C1 segment of cervical spinal cord (tissue), 14 donors: ENCODE data around the gene RASGEF1C.

Source experiments
- DNase-seq, 14 donors: peaks; one replicate each; lab custom pipeline; 2025; lab: John Stamatoyannopoulos, UW

The RASGEF1C gene

GRCh38 chr5:180209137-180209581, at the start of gene RASGEF1C:
TSS of gene RASGEF1C (minus strand) at chr5:180209211. CDS start at chr5:180138052, 71,159 bp downstream.
- peak in 6 of 14 donors; percentile 23 to 78 (median 38) for DNase-seq

GRCh38 chr5:180253036-180253824, 44.2 kb upstream of the RASGEF1C start:
- DNase-seq = no peak

GRCh38 chr5:180251887-180252286, 42.9 kb upstream of the RASGEF1C start:
- no peak for DNase-seq

GRCh38 chr5:180251141-180251540, 42.1 kb upstream of the RASGEF1C start:
- peak in 4 of 14 donors; percentile 2 to 96 (median 37) for DNase-seq

GRCh38 chr5:180250329-180250728, 41.3 kb upstream of the RASGEF1C start:
- DNase-seq = no peak

GRCh38 chr5:180241600-180241999, 32.6 kb upstream of the RASGEF1C start:
- DNase-seq = no peak

GRCh38 chr5:180238631-180239030, 29.6 kb upstream of the RASGEF1C start:
- DNase-seq = no peak

- no peak for DNase-seq
These were observed 26.8 kb upstream of the RASGEF1C start for GRCh38 chr5:180235846-180236245.

GRCh38 chr5:180235077-180235476, 26.1 kb upstream of the RASGEF1C start:
- no peak for DNase-seq

- DNase-seq = no peak
These were observed 25.3 kb upstream of the RASGEF1C start for GRCh38 chr5:180234271-180234670.

GRCh38 chr5:180233729-180234128, 24.7 kb upstream of the RASGEF1C start:
- DNase-seq = no peak

- no peak for DNase-seq
These were observed 21.0 kb upstream of the RASGEF1C start for GRCh38 chr5:180230017-180230416.

GRCh38 chr5:180222056-180222455, 13.0 kb upstream of the RASGEF1C start:
- no peak for DNase-seq

GRCh38 chr5:180217797-180218196, 8.8 kb upstream of the RASGEF1C start:
- DNase-seq = no peak

- DNase-seq = no peak
These were observed 7.7 kb upstream of the RASGEF1C start for GRCh38 chr5:180216646-180217171.

GRCh38 chr5:180215783-180216630, 7.0 kb upstream of the RASGEF1C start:
- no peak for DNase-seq

- DNase-seq = no peak
These were observed 6.1 kb upstream of the RASGEF1C start for GRCh38 chr5:180214870-180215770.

- no peak for DNase-seq
These were observed 4.7 kb upstream of the RASGEF1C start for GRCh38 chr5:180213657-180214207.

GRCh38 chr5:180213256-180213600, 4.2 kb upstream of the RASGEF1C start:
- DNase-seq = no peak

GRCh38 chr5:180212363-180213255, 3.6 kb upstream of the RASGEF1C start:
- peak in 1 of 14 donors; percentile 18 for DNase-seq
